ENCODE results near the gene NFKBIA.

Gene NFKBIA

DNA sequence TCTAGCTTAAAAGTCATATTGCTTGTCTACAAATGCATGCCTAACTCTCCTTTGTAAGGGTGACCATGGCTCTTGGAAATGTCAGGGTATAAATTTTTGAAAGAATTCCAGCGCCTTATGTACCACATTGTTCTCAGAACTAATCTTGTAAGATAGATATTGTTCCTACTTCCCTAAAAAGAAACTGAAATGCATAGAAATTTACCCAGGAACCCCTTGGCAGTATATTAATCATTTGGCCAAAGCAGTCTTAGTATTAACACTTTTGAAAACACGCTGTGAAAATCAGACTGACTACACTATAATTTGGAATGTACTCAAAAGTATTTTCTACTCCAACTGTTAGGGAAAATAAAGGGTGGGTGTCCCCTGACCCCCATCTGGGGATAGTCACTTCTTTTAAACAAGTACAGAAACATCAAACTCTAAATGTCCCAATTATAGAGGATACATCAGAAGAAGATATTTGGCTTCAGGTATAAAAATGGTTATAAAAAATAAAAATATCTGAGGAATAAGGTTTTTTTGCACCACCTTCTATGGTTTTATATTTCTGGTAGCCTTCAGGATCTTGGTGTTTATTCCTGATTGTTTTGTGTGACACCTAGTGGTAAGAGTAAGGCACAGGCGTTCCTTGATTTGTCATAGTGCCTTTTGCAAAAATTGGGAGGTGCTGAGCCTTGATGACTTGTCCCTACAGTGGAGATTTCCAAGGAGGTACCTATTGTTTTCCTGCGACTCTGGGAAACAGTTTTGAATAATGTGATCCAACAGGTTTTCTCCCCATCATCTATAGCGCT, 2.2 kb upstream of the NFKBIA start:
- DNase-seq = no peak
- Mint-ChIP-seq H3K4me1 (peaks cover 42% of the 10 kb centered on the region), H3K27me3 (ENCODE audit: low read depth, poor library complexity) (peaks cover 3% of the 10 kb centered on the region), H3K9me3 (no peaks in the 10 kb centered on the region), H3K4me3 (peak overlapping the region; percentile 97), H3K36me3 (ENCODE audit: low read depth) (peaks cover 19% of the 10 kb centered on the region), H3K27ac (no peak overlapping the region)
- TF ChIP-seq, protein P1, sequence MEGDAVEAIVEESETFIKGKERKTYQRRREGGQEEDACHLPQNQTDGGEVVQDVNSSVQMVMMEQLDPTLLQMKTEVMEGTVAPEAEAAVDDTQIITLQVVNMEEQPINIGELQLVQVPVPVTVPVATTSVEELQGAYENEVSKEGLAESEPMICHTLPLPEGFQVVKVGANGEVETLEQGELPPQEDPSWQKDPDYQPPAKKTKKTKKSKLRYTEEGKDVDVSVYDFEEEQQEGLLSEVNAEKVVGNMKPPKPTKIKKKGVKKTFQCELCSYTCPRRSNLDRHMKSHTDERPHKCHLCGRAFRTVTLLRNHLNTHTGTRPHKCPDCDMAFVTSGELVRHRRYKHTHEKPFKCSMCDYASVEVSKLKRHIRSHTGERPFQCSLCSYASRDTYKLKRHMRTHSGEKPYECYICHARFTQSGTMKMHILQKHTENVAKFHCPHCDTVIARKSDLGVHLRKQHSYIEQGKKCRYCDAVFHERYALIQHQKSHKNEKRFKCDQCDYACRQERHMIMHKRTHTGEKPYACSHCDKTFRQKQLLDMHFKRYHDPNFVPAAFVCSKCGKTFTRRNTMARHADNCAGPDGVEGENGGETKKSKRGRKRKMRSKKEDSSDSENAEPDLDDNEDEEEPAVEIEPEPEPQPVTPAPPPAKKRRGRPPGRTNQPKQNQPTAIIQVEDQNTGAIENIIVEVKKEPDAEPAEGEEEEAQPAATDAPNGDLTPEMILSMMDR (IDR thresholded peaks at IDR 0.05) = peak; percentile 72

DNA sequence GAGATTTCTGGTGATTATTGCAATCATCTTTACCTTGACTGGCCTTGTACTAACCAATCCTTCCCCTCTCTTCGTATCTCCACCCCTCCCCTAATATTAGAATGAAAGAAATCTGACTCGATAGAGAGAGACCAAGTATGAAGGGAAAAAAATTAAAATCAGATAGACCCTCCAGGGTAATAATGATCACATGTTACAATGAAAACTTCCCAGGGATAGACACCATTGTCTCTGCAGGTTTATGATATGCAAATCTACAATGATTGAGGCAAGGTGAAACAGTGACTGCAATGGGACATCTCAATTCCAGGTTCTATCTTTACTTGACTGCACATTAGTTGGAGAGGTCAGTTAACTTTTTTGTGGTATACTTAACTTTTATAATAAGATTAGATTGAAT, 1.5 kb upstream of the NFKBIA start:
- Mint-ChIP-seq H3K4me3 (peak overlapping the region; percentile 97), H3K27ac (no peak overlapping the region), H3K27me3 (ENCODE audit: low read depth, poor library complexity) (peaks cover 3% of the 10 kb centered on the region), H3K4me1 (peaks cover 49% of the 10 kb centered on the region), H3K9me3 (no peaks in the 10 kb centered on the region), H3K36me3 (ENCODE audit: low read depth) (peaks cover 24% of the 10 kb centered on the region)
- TF ChIP-seq, protein P1 (IDR thresholded peaks at IDR 0.05) = no peak
- no peak for DNase-seq

DNA sequence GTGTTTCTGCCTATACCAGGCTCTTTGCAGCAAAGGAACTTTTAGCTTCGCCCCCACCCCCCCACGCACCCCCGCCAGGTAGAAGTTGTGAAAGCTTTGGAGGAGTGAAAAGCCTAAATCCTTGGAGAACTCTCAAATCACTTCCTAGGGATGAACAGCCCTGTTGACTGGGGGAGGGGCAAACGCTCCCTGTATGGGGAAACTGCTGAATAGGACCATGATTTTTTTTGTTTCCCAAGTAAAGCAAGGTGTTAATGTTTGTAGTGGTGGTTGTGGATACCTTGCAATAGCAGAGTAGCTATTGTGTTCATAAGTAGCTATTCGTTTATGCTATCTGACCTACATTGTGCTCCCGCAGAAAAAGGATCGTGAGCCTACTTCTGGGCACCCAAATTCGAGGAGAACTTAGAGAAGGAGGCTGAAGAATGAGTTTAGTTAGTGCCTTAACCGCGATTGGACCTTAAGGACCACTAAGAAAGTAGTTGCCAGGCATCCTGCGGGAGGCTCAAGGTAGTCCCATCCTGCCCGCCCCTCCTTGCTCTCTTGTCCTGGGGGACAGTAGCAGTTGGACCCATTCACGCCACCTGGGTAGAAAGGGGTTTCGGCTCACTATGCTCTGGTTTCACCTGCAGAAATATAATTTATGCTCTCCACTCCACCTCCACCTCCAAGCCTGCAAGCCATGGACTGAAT, 901 bp upstream of the NFKBIA start:
- H3K27ac Mint-ChIP-seq = peak overlapping the region; percentile 75
- H3K36me3 Mint-ChIP-seq (ENCODE audit: low read depth) = peaks cover 29% of the 10 kb centered on the region
- H3K9me3 Mint-ChIP-seq = no peaks in the 10 kb centered on the region
- no peak for DNase-seq
- peak overlapping the region; percentile 97 for H3K4me3 Mint-ChIP-seq
- TF ChIP-seq, protein P1 (IDR thresholded peaks at IDR 0.05) = no peak
- H3K27me3 Mint-ChIP-seq (ENCODE audit: low read depth, poor library complexity) = peaks cover 3% of the 10 kb centered on the region
- peaks cover 54% of the 10 kb centered on the region for H3K4me1 Mint-ChIP-seq

DNA sequence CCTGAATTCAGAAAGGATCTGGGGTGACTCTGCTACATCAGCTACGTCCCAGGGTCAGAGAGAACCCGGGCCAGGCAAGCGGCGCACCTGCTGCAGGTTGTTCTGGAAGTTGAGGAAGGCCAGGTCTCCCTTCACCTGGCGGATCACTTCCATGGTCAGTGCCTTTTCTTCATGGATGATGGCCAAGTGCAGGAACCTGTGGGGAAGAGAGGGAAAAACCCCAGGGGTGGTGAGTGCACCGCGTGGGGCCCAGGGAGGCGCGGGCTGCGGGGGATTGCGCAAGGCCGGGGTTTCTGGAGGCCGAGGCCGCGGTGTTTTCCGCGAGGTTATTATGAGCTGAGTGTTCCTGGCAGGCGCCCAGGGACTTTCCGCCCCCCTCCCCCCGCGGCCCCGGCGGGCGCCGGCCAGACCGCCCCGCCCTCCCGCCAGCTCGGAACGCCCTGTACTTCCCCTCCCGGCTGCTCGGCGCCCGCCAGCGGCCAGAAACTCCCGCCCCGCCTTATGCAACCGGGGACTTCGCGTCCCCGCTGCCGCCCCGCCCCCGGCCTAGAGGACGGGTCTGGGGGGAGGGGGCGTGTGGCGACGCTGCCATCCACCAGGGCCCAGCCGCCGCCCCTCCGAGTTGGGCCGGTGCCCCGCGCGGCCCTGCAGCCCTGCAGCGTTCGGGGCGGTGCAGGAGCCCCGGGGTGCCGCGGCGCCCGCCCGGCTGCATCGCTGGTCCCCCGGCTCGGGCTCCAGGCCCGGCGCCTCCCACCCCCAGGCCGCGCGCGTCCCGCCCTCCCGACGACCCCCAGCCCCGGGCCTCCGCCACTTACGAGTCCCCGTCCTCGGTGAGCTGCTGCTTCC, 723 bp downstream of the NFKBIA start:
- DNase-seq = peak; percentile 86
- Mint-ChIP-seq H3K27ac (peak overlapping the region; percentile 98), H3K9me3 (no peaks in the 10 kb centered on the region), H3K36me3 (ENCODE audit: low read depth) (peaks cover 42% of the 10 kb centered on the region), H3K4me3 (peak overlapping the region; percentile 97), H3K27me3 (ENCODE audit: low read depth, poor library complexity) (peaks cover 3% of the 10 kb centered on the region), H3K4me1 (peaks cover 58% of the 10 kb centered on the region)
- TF ChIP-seq, protein P1 (IDR thresholded peaks at IDR 0.05) = no peak

DNA sequence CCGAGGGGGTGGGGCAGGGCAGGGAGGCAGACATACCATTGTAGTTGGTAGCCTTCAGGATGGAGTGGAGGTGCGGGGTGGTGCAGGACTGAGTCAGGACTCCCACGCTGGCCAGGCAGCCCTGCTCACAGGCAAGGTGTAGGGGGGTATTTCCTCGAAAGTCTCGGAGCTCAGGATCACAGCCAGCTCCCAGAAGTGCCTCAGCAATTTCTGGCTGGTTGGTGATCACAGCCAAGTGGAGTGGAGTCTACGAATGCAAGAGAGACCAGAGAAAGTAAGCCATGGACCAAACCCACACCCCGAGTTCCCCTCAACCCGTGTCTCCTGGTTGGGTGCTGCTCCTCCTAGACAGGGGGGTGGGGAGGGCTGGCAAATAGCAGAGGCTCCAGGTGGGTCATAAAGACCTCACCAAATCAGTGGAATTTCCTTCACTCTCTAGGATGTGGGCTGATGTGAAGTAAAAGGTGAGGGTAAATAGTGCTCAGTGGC, 1.4 kb downstream of the NFKBIA start:
- H3K4me1 Mint-ChIP-seq = peaks cover 62% of the 10 kb centered on the region
- H3K4me3 Mint-ChIP-seq = peak overlapping the region; percentile 83
- no peak for DNase-seq
- H3K36me3 Mint-ChIP-seq (ENCODE audit: low read depth) = peaks cover 42% of the 10 kb centered on the region
- peaks cover 3% of the 10 kb centered on the region for H3K27me3 Mint-ChIP-seq (ENCODE audit: low read depth, poor library complexity)
- TF ChIP-seq, protein P1 (IDR thresholded peaks at IDR 0.05) = no peak
- no peaks in the 10 kb centered on the region for H3K9me3 Mint-ChIP-seq
- H3K27ac Mint-ChIP-seq = no peak overlapping the region
